Measurements from ENCODE around the gene SPTLC3.
A peak's percentile ranks its signal among the peaks of the same experiment; 100 is the strongest.

SPTLC3 gene

GRCh38 chr20:13183005-13183404, 174.2 kb downstream of the SPTLC3 start:
- no peaks in the 10 kb centered on the region for H3K9me3 ChIP-seq (ENCODE audit: control insufficient read depth, insufficient read depth, low read length)
- H3K4me1 ChIP-seq (ENCODE audit: control insufficient read depth, insufficient read depth, low read length) = peaks cover 17% of the 10 kb centered on the region
- H3K36me3 ChIP-seq (ENCODE audit: control insufficient read depth, insufficient read depth, low read length) = no peaks in the 10 kb centered on the region
- H3K9ac ChIP-seq (ENCODE audit: low read depth, low read length) = no peak overlapping the region
- no peaks in the 10 kb centered on the region for H3K27me3 ChIP-seq (ENCODE audit: control insufficient read depth, insufficient read depth, low read length)
- H3K4me3 ChIP-seq (ENCODE audit: low read depth, low read length) = no peak overlapping the region

- Histone ChIP-seq H3K9ac (ENCODE audit: low read depth, low read length) (peak overlapping the region; percentile 9), H3K4me3 (ENCODE audit: low read depth, low read length) (peak overlapping the region; percentile 19), H3K27me3 (ENCODE audit: control insufficient read depth, insufficient read depth, low read length) (no peaks in the 10 kb centered on the region), H3K4me1 (ENCODE audit: control insufficient read depth, insufficient read depth, low read length) (peaks cover 18% of the 10 kb centered on the region), H3K36me3 (ENCODE audit: control insufficient read depth, insufficient read depth, low read length) (no peaks in the 10 kb centered on the region), H3K9me3 (ENCODE audit: control insufficient read depth, insufficient read depth, low read length) (no peaks in the 10 kb centered on the region)
These were observed 177.4 kb downstream of the SPTLC3 start for GRCh38 chr20:13186043-13186774.

GRCh38 chr20:13187899-13188298, 179.1 kb downstream of the SPTLC3 start:
- peaks cover 18% of the 10 kb centered on the region for H3K4me1 ChIP-seq (ENCODE audit: control insufficient read depth, insufficient read depth, low read length)
- H3K36me3 ChIP-seq (ENCODE audit: control insufficient read depth, insufficient read depth, low read length) = no peaks in the 10 kb centered on the region
- H3K27me3 ChIP-seq (ENCODE audit: control insufficient read depth, insufficient read depth, low read length) = no peaks in the 10 kb centered on the region
- H3K9ac ChIP-seq (ENCODE audit: low read depth, low read length) = no peak overlapping the region
- H3K4me3 ChIP-seq (ENCODE audit: low read depth, low read length) = no peak overlapping the region
- H3K9me3 ChIP-seq (ENCODE audit: control insufficient read depth, insufficient read depth, low read length) = no peaks in the 10 kb centered on the region

GRCh38 chr20:13199279-13199678, 190.5 kb downstream of the SPTLC3 start:
- Histone ChIP-seq H3K4me3 (ENCODE audit: low read depth, low read length) (no peak overlapping the region), H3K9ac (ENCODE audit: low read depth, low read length) (no peak overlapping the region), H3K27me3 (ENCODE audit: control insufficient read depth, insufficient read depth, low read length) (no peaks in the 10 kb centered on the region), H3K4me1 (ENCODE audit: control insufficient read depth, insufficient read depth, low read length) (peaks cover 8% of the 10 kb centered on the region), H3K9me3 (ENCODE audit: control insufficient read depth, insufficient read depth, low read length) (no peaks in the 10 kb centered on the region), H3K36me3 (ENCODE audit: control insufficient read depth, insufficient read depth, low read length) (no peaks in the 10 kb centered on the region)

- H3K4me1 ChIP-seq (ENCODE audit: control insufficient read depth, insufficient read depth, low read length) = peaks cover 8% of the 10 kb centered on the region
- H3K36me3 ChIP-seq (ENCODE audit: control insufficient read depth, insufficient read depth, low read length) = no peaks in the 10 kb centered on the region
- no peak overlapping the region for H3K4me3 ChIP-seq (ENCODE audit: low read depth, low read length)
- H3K9me3 ChIP-seq (ENCODE audit: control insufficient read depth, insufficient read depth, low read length) = no peaks in the 10 kb centered on the region
- no peak overlapping the region for H3K9ac ChIP-seq (ENCODE audit: low read depth, low read length)
- no peaks in the 10 kb centered on the region for H3K27me3 ChIP-seq (ENCODE audit: control insufficient read depth, insufficient read depth, low read length)
These were observed 192.2 kb downstream of the SPTLC3 start for GRCh38 chr20:13200767-13201500.

- no peaks in the 10 kb centered on the region for H3K36me3 ChIP-seq (ENCODE audit: control insufficient read depth, insufficient read depth, low read length)
- peaks cover 8% of the 10 kb centered on the region for H3K4me1 ChIP-seq (ENCODE audit: control insufficient read depth, insufficient read depth, low read length)
These were observed 193.8 kb downstream of the SPTLC3 start for GRCh38 chr20:13202565-13202964.

GRCh38 chr20:13205425-13205824, 196.7 kb downstream of the SPTLC3 start:
- Histone ChIP-seq H3K9me3 (ENCODE audit: control insufficient read depth, insufficient read depth, low read length) (no peaks in the 10 kb centered on the region), H3K27me3 (ENCODE audit: control insufficient read depth, insufficient read depth, low read length) (no peaks in the 10 kb centered on the region)

More at GRCh38 chr20:13202565-13202964, 193.8 kb downstream of the SPTLC3 start:
- H3K9me3 ChIP-seq (ENCODE audit: control insufficient read depth, insufficient read depth, low read length) = no peaks in the 10 kb centered on the region
- no peaks in the 10 kb centered on the region for H3K27me3 ChIP-seq (ENCODE audit: control insufficient read depth, insufficient read depth, low read length)
- no peak overlapping the region for H3K9ac ChIP-seq (ENCODE audit: low read depth, low read length)
- H3K4me3 ChIP-seq (ENCODE audit: low read depth, low read length) = no peak overlapping the region

GRCh38 chr20:13205848-13206434, 197.2 kb downstream of the SPTLC3 start:
- no peaks in the 10 kb centered on the region for H3K4me1 ChIP-seq (ENCODE audit: control insufficient read depth, insufficient read depth, low read length)
- H3K36me3 ChIP-seq (ENCODE audit: control insufficient read depth, insufficient read depth, low read length) = no peaks in the 10 kb centered on the region
- H3K9ac ChIP-seq (ENCODE audit: low read depth, low read length) = no peak overlapping the region
- H3K4me3 ChIP-seq (ENCODE audit: low read depth, low read length) = no peak overlapping the region
- H3K9me3 ChIP-seq (ENCODE audit: control insufficient read depth, insufficient read depth, low read length) = no peaks in the 10 kb centered on the region
- H3K27me3 ChIP-seq (ENCODE audit: control insufficient read depth, insufficient read depth, low read length) = no peaks in the 10 kb centered on the region

More at GRCh38 chr20:13205425-13205824, 196.7 kb downstream of the SPTLC3 start:
- Histone ChIP-seq H3K4me1 (ENCODE audit: control insufficient read depth, insufficient read depth, low read length) (peaks cover 2% of the 10 kb centered on the region), H3K4me3 (ENCODE audit: low read depth, low read length) (no peak overlapping the region), H3K9ac (ENCODE audit: low read depth, low read length) (no peak overlapping the region), H3K36me3 (ENCODE audit: control insufficient read depth, insufficient read depth, low read length) (no peaks in the 10 kb centered on the region)

- H3K9me3 ChIP-seq (ENCODE audit: control insufficient read depth, insufficient read depth, low read length) = peaks cover under 1% of the 10 kb centered on the region
- no peak overlapping the region for H3K9ac ChIP-seq (ENCODE audit: low read depth, low read length)
- H3K4me3 ChIP-seq (ENCODE audit: low read depth, low read length) = no peak overlapping the region
- H3K27me3 ChIP-seq (ENCODE audit: control insufficient read depth, insufficient read depth, low read length) = no peaks in the 10 kb centered on the region
- H3K4me1 ChIP-seq (ENCODE audit: control insufficient read depth, insufficient read depth, low read length) = no peaks in the 10 kb centered on the region
- H3K36me3 ChIP-seq (ENCODE audit: control insufficient read depth, insufficient read depth, low read length) = no peaks in the 10 kb centered on the region
These were observed 198.2 kb downstream of the SPTLC3 start for GRCh38 chr20:13207016-13207415.

GRCh38 chr20:13211956-13212618, 203.3 kb downstream of the SPTLC3 start:
- Histone ChIP-seq H3K36me3 (ENCODE audit: control insufficient read depth, insufficient read depth, low read length) (no peaks in the 10 kb centered on the region), H3K27me3 (ENCODE audit: control insufficient read depth, insufficient read depth, low read length) (peaks cover 7% of the 10 kb centered on the region), H3K9me3 (ENCODE audit: control insufficient read depth, insufficient read depth, low read length) (peaks cover 3% of the 10 kb centered on the region), H3K4me1 (ENCODE audit: control insufficient read depth, insufficient read depth, low read length) (no peaks in the 10 kb centered on the region), H3K9ac (ENCODE audit: low read depth, low read length) (no peak overlapping the region), H3K4me3 (ENCODE audit: low read depth, low read length) (no peak overlapping the region)

GRCh38 chr20:13212750-13213149, 204.0 kb downstream of the SPTLC3 start:
- Histone ChIP-seq H3K27me3 (ENCODE audit: control insufficient read depth, insufficient read depth, low read length) (peaks cover 14% of the 10 kb centered on the region), H3K9me3 (ENCODE audit: control insufficient read depth, insufficient read depth, low read length) (peaks cover 3% of the 10 kb centered on the region), H3K9ac (ENCODE audit: low read depth, low read length) (no peak overlapping the region), H3K4me1 (ENCODE audit: control insufficient read depth, insufficient read depth, low read length) (no peaks in the 10 kb centered on the region), H3K4me3 (ENCODE audit: low read depth, low read length) (no peak overlapping the region), H3K36me3 (ENCODE audit: control insufficient read depth, insufficient read depth, low read length) (no peaks in the 10 kb centered on the region)
